ENCODE measurements around the gene DNAH8.

DNA sequence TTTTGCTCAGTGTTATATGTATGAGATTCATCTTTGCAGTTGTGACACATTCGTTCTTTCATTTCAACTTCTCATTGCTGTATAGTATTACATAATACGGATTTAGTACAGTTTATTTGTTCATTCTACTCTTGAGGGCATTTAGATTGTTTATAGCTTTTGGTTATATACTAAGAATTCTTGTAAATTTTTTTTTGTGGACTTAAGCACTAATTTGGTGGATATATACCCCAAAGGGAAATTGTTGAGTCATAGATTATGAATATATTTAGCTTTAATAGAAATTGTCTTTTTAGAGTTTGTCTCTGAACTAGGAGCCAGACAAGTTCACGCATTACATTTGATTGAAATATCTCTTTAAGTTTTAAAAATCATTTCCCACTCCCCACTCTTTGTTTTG is 79.6 kb downstream of the DNAH8 start:
- no peak for TF ChIP-seq EZH2phosphoT487 (IDR thresholded peaks at IDR 0.05; ENCODE audit: borderline replicate concordance, low read length)
- TF ChIP-seq, protein P1, sequence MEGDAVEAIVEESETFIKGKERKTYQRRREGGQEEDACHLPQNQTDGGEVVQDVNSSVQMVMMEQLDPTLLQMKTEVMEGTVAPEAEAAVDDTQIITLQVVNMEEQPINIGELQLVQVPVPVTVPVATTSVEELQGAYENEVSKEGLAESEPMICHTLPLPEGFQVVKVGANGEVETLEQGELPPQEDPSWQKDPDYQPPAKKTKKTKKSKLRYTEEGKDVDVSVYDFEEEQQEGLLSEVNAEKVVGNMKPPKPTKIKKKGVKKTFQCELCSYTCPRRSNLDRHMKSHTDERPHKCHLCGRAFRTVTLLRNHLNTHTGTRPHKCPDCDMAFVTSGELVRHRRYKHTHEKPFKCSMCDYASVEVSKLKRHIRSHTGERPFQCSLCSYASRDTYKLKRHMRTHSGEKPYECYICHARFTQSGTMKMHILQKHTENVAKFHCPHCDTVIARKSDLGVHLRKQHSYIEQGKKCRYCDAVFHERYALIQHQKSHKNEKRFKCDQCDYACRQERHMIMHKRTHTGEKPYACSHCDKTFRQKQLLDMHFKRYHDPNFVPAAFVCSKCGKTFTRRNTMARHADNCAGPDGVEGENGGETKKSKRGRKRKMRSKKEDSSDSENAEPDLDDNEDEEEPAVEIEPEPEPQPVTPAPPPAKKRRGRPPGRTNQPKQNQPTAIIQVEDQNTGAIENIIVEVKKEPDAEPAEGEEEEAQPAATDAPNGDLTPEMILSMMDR (IDR thresholded peaks at IDR 0.05; ENCODE audit: low read depth, low read length, poor library complexity, severe bottlenecking) = no peak
